Urothelium cell line (cell line): ENCODE measurements around the gene UBC.

Experiments
- DNase-seq: peaks from one replicate; pipeline ENCODE4 v3.0.0; 2011; ENCODE audit warnings: low spot score, mixed read lengths
- FAIRE-seq: peaks from 2 replicates; lab custom pipeline; 2011; peaks lifted over from hg19 to GRCh38; lab: Jason Lieb, UNC

UBC gene

DNA sequence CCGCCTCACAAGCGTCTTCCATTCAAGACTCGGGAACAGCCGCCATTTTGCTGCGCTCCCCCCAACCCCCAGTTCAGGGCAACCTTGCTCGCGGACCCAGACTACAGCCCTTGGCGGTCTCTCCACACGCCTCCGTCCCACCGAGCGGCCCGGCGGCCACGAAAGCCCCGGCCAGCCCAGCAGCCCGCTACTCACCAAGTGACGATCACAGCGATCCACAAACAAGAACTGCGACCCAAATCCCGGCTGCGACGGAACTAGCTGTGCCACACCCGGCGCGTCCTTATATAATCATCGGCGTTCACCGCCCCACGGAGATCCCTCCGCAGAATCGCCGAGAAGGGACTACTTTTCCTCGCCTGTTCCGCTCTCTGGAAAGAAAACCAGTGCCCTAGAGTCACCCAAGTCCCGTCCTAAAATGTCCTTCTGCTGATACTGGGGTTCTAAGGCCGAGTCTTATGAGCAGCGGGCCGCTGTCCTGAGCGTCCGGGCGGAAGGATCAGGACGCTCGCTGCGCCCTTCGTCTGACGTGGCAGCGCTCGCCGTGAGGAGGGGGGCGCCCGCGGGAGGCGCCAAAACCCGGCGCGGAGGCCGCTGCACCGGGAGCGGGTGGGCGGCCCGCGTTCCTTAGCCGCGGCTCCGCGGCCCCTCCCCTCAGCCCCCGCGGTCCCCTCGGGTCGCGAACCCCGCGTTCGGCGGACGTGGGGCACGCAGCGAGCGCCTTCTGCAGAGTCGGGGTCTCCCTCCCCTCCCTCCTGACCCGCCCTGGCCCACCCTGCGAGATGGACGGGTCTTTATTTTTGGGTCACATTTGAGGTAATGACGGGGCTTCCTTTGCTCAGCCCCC is at the start of gene UBC:
Gene UBC (minus strand): TSS at position 259 of the 847 bp plus-strand sequence. CDS start 879 bp downstream, outside the sequence.
- no peak for FAIRE-seq
- peak; percentile 84 for DNase-seq

DNA sequence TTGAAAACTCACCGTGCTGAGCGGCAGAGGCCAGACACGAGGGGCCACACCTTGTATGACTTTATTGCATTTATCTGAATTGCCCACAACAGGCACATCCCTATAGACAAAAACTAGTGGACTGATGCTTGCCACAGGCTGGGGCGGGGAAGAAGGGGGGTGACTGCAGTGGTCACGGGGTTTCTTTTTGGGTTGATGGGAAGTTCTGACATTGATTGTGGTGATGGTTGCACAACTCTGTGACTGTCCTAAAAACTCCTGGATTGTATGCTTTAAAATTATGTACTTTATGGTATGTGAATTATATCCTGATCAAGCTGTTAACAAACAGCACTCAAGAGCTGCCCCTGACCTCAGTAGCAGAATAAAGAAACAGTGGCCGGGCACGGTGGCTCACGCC is 48.8 kb upstream of the UBC start:
- DNase-seq (no peak), FAIRE-seq (no peak)

DNA sequence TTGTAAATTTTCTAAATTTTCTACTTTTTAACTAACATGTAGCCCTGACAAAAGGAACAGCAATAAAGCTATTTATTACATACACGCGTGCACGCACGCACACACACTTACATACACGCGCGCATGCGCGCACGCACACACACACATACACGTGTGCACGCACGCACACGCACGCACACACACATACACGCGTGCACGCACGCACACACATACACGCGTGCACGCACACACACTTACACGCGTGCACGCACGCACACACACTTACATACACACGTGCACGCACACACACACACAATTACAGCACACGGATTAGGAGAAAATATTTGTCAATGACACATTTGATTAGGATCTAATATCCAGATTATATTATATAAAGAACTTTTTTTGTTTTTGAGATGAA is 46.6 kb upstream of the UBC start:
- DNase-seq = no peak
- FAIRE-seq = peak; percentile 95

DNA sequence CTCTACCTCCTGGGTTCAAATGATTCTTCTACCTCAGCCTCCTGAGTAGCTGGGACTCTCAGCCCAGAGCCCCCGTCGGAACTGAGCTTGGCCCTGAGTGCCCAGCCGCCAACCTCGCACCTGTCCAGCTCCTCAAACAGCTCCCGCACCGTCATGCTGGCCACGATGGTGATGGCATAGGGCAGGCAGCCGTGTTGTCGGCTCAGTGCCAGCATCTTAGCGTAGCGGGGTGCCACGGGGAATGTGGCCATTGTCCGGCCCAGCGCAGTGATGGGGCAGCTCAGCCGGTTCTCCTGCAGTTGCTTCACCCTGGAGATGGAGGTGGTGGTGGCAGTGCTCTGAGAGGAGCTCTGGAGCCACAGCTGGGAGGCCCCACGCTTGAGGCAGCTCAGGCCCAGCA is 42.1 kb upstream of the UBC start:
- no peak for FAIRE-seq
- DNase-seq = no peak

DNA sequence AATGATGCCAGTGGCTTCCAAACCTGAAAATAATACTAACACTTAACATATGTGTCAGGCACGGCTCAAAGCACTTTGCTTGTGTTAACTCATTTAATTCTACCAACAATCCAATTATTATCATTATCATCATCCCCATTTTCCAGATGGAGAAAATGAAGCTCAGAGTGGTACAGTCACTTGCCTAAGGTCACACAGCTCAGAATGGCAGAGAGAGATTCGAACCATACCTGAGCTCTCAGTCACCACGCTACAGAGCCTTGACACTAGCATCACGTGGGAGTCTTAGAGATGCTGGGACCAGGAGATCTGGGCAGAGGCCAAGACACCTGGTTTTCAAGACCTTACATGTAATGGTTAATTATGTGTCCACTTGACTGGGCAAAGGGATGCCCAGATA is 40.3 kb upstream of the UBC start:
- no peak for DNase-seq
- FAIRE-seq = no peak

DNA sequence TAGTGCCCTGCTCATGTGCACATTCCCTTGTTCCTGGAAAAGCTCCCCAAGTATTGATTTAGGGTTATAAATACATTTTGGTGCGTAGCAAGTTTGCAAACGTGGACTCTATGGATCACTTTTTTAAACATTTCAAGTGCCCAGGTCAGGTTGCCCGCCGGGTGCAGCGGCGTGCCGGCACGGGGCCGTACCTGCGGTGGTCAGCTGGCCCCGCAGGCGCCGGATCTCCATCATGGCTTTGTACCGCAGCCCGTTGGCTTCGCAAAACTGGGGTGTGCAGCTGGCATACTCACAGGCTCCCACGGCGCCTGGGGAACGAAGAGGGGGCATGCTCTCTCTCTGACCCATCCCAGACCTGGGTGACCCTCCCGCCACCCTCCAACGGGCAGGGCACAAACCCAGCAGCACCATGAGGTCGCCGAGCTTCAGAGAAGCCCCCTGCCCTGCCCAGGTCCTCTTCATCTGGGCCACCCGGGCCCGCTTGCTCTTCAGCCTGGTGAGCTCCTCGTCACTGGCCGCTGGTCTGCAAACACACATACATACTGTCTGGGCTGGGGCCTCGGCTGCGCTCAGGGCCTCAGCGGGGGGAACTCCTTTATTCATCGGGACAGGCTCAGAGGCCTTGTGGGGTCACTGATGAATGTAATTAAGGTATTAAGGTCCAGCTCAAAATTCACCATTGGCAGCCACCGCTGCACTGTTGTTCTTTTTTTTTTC is 39.4 kb upstream of the UBC start:
- DNase-seq (no peak), FAIRE-seq (no peak)

DNA sequence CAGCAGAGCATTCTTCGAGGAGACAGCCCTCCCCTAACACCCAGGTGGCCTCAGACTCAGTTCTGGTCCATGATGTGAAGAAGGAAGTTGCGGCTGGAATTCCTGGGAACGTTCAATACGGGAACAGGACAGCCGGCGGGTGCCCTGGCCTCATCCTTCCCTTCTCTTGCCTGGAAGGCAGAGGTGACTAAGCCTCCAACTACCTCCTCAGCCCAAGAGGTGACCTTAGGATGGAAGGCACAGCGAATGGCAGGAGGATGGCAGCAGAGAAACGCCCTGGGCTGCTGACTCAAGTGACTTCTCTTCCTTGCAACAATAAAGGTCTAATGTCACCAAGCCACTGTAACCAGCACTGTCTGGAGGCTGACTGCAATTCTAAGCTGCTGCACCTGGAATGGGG is 38.4 kb upstream of the UBC start:
- DNase-seq (no peak), FAIRE-seq (no peak)

DNA sequence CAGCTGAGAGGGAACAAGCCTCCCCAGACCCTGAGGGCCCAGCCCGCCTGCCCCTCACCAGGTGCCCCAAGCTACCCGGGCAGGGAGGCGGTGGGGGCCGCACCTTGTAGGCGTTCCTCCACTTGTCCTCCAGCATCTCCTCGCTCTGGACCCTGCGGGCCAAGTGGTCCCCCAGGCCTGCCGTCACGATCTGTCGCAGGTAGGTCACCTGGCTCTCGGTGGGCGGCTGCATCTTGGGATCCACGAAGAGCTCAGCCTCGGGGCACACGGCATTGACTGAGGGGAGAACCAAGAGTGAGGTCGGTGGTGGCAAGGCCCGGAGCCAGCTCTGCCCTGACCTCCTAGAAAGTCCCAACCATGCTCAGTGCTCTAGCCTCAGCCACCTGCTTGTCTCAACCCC is 37.8 kb upstream of the UBC start:
- FAIRE-seq = no peak

DNA sequence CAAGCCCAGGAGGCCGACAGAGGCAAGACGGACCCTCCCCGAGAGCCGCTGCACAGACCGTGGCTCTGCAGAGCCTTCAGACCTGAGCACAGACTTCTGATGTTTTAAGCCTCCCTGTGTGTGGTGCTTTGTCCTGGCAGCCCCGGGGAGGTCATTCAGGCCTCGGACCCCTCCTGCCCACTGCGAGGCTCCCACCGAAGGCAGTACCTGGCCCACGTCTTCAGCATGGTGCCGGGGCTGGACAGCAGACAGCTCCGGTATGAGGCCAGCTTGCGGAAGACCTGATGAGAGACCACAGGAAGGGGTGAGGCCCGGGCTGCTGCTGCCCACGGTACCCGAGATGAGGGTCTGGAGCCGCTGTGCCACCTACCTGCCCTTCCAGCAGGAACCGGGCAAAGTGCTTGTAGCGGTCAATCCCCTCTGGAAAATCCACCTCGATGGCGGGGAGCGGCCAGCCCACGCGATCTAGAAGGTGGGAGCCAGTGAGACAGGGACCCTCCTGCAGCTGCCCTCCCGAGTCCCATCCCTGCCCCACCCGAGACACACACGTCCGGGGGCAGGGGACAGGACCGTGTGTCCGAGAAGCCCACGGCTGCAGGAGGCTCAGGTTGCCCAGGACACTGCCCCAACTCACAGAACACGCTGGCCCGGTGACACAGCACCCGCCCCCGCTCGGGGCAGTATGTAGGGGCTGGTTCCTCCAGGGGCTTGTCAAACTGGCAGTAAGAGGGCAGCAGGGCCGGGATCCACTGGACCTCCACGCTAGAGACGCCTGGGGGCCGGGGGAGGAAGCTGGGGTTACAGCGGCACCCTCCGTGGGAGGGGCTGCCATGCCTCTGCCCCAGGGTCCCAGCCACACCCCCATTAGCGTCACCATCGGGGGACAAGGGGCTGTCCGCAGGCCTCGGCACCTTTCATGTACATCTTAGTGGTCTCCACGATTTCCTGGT is 35.6 kb upstream of the UBC start:
- no peak for DNase-seq
- FAIRE-seq = no peak

More for the DNA sequence above, 37.8 kb upstream of the UBC start:
- no peak for DNase-seq

DNA sequence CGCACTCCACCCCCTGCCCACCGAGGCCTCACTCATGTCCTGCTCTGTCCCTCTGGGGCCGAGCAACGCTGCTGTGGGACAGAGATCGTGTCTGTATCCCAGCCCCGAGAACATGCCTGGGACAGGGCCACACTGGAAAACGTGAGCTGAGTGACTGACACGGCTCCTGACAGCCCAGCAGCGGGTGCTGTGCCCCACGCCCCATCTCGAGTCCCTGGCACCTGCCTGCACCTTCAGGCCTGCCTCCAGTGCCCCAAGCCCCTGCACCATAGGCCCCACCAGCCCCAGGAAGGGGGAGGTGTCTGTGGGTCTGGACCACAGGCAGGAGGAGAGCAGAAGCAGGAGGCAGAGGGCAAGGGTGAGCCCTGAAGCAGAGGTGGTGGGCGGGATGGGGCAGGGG is 34.6 kb upstream of the UBC start:
- FAIRE-seq (no peak), DNase-seq (no peak)

DNA sequence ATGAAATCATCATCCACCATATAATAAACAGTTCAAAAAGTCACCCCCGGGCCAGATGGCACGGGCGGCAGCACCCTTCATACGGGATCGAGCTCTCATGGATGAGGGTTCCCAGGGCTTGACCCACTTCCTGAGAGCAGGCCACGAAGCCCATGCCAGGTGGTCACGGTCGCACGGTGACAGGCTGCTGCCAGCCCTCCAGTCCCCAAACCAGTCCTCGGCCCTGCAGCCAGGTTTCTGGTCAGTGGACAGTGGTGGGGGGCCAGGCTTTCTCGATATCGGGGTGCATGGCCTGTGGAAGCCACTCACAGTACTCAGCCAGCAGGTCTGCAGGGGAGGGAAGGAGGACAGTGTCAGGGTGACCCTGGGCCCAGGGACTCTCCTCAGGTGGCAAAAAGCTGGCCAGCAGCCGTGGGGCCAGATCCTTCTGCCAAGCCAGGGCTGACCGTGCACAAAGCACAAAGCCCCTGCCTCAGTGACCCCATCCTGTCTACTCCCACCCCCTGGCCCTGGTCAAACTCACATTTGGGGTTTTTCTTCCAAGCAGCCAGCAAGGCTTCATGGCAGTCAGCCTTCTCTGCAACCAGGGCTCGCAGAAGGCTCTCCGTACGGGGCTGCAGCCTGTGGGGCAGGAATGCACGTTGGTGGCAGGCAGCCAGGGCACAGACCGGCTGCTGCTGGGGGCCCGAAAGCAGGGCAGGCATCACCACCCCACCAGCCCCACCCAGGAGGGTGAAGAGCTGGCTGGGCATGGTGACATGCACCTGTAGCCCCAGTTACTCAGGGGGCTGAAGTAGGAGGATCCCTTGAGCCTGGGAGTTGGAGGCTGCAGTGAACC is 33.3 kb upstream of the UBC start:
- FAIRE-seq (no peak), DNase-seq (no peak)

DNA sequence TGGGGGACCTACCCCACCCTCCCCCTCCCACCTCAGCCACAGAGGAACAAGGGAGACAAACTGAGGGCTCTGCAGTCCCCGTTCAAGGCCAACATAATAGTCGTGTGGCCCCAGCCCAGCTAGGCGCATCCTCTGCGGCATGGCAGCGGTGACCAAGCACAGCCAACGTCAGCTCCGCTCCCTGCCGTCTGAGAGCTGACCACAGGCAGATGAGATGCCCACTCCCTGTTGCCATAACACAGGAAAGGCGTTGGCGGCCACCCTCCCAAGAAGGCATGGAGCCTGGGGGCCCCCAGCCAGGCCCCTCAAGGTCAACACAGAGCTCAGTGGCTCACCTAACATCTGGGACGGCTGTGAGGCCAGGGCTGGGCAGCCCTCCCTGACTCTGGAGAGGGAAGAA is 32.6 kb upstream of the UBC start:
- no peak for FAIRE-seq

DNA sequence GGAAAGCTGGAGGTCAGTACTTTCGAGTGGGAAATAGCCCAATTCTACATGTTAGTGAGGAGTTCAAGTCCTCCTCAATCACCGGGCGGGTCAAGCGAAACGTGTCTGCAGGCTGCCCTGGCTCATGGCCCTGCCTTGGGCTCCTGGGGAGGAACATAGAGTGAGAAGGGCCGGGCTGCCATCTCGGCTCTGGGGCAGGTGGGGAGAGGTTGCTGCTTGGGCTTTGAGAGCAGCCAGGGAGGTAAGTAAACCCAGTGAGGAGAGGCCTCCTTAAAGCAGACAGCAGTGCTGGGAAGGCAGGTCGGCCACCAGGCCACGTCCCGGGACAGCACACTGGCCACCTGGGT is 32.0 kb upstream of the UBC start:
- DNase-seq (no peak), FAIRE-seq (no peak)

More for the DNA sequence above, 32.6 kb upstream of the UBC start:
- DNase-seq = no peak

DNA sequence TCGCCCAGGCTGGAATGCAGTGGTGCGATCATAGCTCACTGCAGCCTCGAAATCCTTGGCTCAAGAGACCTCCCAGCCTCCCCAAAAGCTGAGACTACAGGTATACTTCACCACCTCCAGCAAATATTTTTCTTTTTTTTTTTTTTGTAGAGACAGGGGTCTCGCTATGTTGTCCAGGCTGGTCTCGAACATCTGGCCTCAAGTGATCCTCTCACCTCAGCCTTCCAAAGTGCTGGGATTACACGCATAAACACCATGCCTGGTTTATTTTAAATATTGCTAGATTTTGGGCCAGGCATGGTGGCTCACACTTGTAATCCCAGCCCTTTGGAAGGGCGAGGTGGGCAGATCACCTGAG is 26.7 kb upstream of the UBC start:
- DNase-seq (no peak), FAIRE-seq (no peak)

DNA sequence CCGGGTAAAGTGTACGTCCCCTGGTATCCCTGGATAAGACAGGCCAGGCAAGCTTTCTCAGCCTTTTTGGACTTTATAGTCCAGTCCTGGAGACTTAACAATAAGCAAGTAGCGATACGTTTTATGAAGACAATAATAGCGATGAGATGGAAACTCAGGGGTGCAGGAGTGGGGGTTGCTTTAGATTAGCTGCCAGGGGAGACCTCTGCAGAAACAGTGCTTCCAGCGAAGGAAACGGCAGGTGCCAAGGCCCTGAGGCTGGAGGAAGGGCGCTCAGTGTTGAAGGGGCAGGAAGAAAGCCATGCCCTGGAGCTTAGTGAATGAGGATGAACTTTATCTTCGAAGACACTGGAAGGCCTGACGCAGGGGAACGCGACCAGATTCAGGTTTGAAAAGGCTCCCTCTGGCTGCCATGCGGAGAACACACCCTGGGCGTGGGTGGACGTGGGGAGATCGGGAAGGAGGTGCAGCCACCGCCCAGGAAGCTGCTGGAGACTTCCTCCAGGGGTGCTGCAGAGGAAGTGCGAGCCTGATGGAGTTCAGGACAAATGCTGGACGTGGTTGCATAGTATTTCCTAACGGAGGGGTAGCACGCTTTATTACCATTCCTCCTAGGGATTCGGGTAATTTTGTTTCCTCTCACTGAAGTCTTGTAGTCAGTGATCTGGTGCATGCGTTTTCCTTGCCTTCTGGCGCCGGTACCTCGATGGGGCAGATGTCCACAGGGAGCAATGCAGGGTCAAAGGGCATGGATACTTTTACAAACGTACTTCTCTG is 26.1 kb upstream of the UBC start:
- DNase-seq (peak; percentile 86), FAIRE-seq (no peak)

DNA sequence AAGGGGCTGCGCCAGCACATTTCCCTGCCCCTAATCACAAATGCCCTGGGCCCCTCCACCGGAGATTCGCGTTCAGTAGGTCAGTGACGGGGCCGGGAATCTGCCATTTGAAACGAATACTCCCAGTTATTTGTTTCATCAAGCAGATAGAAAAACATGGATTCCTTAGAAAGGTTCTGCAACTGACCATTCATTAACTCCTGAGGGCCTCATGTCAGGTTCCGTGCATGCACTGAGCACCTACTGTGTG is 25.6 kb upstream of the UBC start:
- no peak for DNase-seq
- FAIRE-seq = no peak

DNA sequence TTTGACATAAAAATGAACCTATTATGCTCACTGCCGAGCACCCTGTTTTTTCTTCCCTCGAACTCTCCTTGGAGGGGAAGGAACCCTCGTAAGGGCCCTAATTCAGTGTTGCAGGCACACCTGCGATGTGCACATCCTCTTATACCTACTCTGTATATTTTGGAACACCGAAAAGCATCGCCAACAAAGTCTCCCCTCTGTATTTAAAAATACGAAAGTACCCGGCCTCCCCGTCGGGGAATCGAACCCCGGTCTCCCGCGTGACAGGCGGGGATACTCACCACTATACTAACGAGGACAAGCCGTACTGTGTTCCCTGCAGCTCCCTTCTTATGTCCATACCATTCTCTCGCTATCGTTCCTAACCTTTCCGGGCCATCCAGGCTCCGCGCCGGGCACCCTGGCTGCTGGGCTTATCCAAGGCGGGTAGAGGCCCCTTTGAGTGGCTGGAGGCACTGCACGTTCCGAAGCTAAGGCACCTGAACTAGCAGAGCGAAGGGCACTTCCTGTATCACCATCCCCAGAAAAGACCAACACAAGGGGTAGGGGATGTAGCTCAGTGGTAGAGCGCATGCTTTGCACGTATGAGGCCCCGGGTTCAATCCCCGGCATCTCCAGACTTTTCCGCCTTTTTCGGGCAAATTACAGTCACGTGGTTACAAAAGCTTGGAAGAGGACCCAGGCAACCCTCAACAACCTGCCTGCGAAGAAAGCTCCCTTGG is 25.1 kb upstream of the UBC start:
- peak; percentile 85 for DNase-seq
- FAIRE-seq = no peak

DNA sequence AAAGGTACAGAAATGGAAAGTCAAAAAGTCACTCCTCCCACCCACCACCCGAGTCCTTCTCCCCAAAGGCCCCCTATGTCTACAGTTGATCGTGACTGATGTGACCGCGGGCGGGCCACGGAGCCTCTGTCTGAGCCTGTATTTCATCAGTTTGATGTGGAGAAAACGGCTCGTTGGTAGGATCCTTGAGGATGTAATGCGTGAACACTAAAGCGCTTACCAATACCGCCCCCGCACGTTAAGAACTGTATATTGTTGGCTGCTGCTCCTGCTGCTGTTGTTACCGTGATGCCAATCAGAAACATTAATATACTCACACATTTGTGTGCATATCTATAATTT is 24.6 kb upstream of the UBC start:
- DNase-seq (peak; percentile 42), FAIRE-seq (no peak)

DNA sequence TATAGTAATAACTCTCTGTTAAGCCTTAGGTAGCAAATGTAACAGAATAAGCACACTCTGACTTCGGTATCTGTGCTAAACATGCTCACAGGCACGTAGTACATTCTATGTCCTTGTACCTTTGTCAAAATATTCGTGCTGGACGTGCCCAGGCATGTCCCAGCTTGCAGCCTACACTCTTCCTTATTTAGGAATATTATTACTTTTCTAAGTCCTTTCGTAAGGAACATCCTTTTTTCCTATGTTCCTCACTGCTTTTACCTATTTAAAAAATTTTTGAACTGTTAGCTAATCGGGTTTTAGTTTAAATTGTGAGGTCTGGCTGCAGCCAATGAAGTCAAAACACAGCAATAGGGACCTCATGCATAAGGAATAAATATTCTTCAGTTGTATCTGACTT is 24.1 kb upstream of the UBC start:
- DNase-seq (no peak), FAIRE-seq (no peak)

DNA sequence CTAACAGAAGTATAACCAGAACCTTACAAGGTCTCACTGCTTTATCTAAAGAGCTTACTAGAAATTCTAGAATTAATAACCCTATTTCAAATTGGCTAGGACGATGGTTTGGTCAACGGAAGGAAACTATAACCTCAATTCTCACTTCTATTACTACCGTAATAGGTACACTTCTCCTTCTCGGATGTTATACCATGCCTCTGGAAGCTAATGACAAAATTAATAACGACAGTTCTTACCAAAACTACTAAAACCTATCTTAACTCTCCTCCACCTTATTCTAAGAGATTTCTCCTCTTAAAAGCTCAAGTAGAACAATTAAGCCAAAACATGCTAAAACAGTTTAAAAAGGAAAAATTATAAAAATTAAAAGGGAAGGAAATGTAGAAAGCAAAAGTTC is 23.7 kb upstream of the UBC start:
- no peak for DNase-seq
- FAIRE-seq = no peak
